ENCODE measurements around the gene C11orf65.

C11orf65 gene, protein sequence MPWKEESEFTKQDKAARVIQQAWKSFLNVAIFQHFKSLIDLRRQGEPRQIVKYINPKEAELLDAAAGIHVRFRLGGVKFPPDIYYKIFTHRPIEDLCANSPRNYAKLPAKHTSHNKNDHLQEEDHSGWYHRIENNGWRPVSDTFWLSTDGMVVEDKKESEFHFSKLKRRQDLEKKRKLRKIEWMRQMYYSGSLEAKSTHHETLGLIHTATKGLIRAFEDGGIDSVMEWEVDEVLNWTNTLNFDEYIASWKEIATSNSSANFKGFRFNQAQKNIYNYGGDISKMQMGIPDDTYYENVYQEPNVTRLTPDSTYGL

DNA sequence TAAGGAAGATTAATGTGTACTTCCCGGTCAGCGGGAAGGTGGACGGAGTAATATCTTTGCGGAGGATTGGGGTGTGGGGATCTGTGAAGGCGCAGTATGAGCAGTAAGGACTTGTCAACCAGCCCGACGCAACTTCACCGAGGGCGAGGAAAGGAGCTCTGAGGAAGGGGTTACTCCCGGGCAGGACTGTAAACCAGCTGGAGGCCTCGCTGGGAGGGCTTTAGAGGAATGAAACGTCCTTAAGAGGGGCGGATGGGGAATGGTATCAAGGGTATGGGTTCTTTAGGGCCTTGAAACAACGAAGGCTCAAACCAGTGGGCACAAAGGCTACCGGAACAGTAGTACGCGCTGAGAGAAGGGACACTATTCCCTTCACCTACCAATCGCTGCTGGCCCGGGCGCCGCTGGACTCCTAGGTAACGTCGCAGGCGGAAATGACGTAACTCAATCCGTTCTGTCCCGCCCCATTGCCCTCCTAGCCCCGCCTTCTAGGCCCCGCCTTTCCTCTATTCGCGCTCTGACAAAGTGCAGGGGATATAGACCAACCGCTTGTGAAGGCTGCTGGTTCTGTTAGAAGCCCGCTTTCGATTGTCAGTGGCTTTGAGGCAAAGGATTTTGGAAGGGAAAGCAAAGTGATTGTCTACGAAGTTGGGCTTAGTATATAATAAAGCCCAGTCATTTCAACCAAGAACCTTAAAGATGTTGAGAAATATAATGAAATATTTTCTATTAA lies at the start of gene C11orf65:
Gene C11orf65, minus strand, starts transcription at position 439 of the 733 bp plus-strand sequence. CDS start 5,970 bp downstream, outside the sequence.
- DNase-seq: peak; percentile 90 to 97

DNA sequence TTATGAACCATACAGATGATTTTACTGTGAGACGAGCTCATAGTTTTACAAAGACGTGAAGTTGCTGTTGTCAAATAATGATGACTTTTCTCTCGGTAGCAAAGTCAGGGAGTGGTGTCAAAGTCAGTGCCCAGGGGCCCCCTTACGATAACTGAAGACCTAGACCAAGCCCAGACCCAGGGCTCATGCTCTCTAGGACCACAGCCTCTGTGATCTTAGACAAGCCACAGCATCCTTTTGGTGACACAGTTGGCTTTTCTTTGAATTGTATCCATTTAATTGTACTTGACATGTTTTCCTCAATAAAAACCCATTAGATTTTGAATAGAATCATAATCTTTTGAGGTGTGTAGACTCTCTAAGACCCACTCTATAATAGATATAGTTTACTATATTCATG lies 48.8 kb upstream of the C11orf65 start:
- DNase-seq: no peak

DNA sequence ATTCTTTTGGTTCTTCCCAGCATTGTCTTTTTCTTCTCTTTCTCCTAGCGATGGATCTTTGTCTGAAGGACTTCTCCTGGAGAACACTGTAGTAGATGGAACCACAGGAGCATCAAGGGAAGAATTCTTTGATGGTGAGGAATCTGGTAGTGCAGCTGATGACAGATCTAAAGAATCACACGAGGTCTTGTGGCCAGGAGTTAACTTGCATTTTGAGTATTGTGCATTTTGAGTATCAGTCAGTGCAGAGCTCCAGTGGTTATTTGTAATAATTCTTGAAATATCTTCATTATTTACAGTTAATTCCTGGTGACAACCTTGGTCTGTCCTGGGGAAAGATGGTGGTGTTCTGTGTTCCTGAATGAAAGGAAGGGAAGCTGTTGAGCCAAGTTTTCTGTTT lies 45.4 kb upstream of the C11orf65 start:
- DNase-seq: no peak

DNA sequence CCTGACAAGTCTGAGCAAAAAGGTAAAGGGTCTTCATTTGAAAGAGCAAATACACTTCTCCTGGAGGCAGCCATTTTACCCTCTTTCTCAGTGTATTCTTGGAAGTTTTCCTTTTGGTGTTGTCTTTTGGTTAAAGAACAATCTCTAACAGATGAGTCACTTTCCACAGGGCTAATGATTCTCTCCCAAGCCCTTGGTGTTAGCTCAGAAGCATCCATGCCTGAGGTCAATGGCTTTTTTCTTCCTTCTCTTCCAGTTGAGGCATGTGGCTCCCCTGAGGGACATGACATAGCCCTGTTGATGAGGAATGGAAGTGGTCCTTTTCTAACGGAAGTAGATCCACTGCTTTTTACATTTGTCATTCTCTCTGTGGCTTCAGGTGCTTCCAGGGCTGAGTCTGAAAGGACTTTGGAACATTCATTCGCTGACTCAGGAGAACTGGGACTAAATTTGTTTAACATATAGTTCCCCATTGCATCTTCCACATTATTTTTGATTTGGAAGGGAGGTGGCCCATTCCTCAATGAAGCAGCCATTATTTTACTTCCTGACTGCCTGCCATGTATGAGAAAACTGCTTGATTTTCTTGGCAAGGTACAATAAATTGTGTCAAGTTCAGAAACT lies 44.6 kb upstream of the C11orf65 start:
- DNase-seq: no peak

DNA sequence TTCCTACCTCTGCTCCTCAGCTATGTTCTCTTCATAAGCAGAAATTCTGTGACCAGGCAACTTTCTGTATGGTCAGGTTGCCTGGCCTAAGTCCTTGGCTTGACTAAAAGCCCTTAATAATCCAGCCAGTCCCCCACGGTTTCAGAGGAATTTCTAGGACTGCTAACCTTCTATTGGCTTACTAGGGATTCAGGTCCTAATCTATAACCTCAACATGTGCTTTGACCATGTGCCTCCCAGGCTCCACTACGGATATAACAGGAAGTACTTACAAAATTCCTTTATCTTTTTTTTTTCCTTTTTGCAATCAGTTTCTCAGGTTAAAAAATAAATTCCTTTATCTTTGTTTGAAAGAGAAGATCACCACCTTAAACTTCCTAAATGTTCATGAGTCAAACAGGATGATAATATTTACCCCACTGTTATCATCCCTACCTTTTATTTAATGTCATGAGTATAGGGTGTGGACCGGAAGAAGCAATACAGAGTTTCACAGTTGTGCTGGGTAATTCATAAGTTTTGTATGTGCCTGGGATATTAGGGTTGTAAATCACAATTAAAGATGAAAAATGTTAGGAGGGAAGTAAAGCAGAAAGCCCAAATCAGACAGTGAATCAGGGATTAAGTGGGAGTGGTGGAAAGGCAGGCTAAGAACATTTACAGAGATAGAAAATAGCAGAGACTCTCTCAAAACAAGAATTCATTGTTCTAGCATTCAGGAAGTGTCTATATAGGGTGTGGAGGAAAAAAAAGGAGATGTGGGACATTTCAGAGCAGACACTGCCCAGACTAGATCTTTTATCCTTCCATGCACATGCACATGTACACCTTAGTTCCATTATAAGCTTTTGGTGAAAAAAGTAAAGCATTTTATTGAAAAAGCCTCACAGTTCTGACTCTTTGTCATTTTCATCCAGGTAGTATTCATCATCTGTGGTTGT lies 41.6 kb upstream of the C11orf65 start:
- DNase-seq: no peak

DNA sequence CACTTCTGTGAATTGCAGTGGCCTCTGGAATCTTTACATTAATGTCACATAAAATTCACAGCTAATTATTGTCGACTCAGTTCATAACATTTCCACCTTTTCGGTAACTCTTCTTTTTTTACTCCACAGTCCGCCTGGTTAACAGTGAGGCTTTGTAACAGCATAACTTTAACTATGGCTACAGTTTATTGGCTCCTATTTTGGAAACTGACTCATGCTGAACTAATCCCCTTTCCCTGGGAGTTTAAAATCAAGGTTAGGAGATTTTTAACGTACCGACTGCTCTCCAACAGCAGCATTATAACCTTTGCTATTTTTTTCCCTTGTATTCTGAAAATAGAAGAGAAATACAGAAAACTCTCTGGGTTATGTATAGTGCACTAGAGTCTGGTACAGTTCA lies 34.1 kb upstream of the C11orf65 start:
- DNase-seq: no peak

DNA sequence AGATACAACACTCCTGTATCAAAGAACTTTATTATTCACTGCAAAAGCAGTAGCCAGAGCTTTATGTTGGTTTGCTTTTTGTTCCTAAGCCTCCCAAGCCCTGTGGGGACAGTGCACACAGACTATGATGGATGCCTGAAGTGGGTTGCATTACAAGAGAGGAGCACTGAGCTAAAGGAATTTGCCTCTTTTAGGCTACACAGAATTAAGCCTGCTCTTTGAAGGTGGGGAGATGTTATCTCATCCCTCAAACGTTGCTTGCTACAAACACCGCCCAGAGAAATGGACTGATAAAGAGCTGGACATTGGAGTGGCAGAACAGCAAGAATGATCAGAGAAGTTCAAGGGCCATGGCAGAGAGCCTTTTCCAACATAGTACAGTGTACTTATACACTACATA lies 33.4 kb upstream of the C11orf65 start:
- no peak for DNase-seq

DNA sequence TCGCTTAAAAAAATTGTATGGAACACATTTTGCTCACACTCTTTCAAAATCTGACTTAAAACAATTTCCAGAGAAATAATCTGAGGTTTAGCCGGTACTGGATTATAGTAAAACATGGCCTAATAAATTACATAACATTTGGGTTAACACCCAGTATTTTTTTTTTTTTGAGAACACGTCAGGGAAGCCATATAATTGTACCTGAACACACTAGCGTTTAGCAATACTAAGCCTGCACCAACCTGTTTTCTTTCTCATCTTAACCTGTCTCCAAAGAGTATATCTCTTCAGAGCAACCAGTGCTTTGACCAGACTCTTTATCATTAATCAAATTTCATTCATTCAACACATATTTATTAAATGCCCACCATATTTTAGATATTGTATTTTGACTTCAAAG lies 32.8 kb upstream of the C11orf65 start:
- DNase-seq: no peak

DNA sequence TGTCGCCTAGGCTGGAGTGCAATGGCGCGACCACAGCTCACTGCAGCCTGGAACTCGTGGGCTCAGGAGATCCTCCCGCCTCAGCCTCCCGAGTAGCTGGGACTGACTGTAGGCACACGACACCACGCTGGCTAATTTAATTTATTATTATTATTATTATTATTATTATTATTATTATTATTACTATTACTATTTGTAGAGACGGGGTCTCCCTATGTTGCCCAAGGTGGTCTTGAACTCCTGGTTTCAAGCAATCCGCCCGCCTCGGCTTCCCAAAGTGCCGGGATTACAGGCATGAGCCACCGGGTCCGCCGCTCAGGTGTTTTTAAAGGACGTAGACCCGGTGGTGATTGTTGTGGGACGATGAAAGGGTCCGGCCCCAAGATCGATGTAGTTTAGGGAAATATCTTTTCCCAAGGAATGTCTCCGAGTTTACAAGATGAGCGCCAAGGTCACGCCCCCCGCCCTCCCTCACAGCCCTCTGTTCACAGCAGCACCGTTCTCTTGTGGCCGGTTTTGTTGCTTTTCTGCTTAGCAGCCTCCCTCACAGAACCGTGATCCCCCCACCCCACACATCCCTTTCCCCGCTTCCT lies 31.6 kb upstream of the C11orf65 start:
- no peak for DNase-seq

DNA sequence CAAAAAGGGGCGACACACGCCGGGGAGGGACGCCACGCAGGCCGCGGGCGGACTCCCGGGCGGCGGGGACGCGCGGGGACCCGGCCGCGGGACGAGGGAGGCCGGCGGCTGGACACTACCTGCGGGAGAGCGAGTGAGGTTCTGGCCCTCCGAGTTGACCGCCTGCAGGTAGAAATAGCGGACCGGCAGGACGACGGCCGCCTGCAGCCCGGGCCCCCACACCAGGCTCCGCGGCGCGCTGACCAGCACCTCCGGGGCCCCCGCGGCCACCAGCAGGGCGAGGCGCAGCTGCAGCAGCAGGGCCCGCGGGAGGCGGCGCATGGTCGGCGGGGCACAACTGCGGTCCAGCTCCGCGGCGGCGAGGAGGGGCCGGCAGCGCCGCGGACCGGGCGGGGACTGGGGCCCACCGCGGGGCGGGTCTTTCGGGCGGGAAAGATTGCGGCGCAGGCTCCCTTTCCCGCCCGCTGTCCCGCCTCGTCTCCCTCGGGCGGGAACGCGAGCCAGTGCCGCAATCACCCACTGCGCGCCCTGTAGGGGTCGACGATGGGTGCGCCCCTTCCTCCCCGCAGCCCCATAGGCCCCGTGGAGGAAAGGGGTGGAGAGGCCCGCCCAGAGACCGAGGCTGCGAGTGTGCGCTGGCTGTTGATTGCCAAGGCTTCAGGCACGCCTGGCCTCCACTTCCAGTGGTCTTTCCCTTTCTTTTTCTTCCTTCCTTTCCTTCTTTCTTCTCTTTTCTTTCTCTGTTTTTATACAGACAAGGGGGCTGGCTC lies 30.9 kb upstream of the C11orf65 start, which contains the start of gene POGLUT3:
Gene POGLUT3, minus strand, starts transcription at position 339 of the 770 bp plus-strand sequence. Its CDS starts 18 bp downstream, at position 321.
- DNase-seq: no peak

DNA sequence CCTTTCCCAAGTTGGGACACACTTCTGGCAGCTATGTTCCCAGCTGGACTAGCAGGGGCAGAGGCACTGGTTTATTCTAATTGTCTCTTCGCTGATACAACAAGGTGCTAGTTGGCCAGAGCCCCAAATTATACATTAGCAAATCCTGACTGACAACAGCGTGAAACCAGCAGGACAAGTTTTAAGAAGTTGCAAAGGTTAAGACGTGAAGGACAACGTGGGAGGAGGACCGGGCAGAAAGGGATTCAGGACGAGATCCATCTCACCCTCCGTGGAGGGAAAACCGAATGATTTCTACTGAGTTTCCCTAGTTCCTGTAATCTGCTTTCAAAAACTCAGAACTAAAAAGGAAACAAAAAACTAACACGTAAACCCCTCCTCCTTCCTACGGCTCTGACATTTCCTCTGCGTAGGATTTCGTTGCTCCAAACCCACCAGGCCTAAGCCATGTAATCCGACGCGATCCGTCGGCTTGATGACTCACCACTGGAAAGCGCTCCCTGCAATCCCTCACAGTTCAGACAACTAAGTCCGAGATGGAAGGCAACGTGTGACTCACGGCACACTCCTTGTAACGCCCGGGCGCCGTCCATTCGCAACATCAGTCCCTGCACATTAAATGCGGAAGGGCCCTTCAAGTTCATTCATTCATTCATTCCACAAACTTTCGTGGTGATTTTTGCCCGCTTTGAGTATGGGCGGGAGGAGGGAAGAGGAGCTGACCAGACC lies 30.2 kb upstream of the C11orf65 start:
- DNase-seq: peak in 1 of 2 experiments; percentile 16

DNA sequence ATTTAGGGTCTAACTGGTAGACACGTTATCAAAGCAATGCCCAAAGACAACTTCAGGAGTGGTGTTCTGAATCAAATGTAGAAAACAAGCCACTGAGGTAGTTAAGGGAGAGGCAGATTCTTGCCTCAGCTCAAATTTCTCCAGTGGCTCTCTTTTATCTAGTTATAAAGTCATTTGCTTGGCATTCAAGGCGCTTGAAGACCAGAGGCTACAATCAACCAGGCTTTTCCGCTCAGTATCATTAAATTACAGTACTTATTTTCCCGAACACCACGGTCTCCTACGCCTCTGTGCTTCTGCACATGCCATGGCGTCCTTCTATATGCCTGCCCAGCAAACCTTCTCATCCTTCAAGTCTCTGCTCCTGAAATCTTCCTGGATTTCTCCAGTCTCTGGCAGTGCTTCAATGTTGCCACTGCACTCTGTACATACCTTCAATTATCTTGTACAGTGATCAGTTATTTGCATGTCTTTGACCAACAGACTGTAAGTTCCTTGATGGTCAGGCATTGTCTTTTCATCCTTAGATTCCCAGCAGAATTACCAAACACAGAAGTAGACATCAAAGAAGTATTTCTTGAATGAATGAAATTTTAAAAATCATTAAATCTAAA lies 29.4 kb upstream of the C11orf65 start:
- no peak for DNase-seq

DNA sequence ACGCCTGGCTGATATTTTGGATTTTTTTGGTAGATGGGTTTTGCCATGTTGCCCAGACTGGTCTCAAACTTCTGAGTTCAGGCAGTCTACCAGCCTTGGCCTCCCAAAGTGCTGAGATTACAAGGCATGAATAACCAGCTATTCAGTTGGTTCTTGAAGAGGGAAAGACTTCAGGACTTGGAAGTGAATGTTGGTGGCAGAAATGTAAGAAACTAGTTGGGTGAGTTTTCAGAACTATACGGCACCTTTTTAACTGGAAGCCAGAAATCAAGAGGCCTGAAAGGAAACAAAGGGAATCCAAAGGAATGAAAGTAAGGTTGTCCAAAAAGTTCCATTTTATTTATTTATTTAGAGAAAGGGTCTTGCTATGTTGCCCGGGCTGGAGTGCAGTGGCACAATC lies 28.0 kb upstream of the C11orf65 start:
- DNase-seq: no peak

DNA sequence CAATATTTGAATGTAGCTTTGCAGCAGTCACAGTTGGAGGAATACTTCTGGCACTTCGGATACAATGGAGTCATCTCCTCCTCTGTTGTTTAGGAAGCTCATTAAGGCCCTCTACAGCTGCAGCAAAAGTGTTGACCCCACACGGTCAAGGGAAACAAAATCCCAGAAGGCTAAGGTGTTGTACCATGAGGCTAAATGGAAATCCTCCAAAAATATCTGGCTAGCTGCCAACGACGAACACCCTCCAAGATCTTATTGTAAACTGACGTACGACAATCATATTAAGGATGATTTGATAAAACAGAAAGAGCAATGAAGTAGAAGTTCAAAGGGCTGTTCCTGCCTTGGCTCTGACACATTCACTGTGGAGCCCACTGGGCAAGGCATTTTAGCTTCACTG lies 26.9 kb upstream of the C11orf65 start:
- DNase-seq: no peak

DNA sequence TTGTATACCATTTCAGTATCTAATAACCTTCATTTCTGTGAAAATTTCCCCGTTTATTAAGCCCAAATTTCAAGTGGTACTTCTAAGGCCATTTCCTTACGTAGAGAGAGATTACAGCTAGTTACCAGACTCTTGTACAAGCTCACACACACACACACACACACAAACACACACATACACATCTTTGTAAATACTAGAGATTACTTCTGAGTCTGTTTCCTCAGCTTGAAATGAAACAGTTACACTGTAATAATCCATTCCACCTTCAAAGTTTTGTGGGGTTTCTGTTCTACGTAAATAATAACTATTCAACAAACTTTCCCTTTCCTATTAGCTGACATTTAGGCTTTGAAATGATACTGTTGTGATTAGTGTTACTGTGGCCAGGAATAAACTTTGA lies 24.6 kb upstream of the C11orf65 start:
- DNase-seq: no peak

DNA sequence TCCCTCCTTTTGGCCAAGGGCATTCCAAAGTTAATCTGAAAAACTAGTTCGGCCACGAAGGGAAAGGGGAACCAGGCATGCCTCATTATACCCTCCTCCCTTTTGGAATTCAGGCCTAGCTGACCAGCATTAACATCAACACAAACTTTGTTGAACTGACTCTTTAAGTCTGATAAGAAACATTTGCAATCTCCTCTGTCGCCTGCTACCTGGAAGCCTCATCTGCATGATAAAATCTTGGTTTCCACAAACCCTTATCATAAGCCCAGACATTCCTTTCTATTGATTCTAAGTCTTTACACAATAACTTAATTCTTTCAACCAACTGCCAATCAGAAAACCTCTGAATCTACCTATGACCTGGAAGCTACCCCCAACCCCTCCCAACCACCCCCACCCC lies 19.5 kb upstream of the C11orf65 start:
- no peak for DNase-seq

DNA sequence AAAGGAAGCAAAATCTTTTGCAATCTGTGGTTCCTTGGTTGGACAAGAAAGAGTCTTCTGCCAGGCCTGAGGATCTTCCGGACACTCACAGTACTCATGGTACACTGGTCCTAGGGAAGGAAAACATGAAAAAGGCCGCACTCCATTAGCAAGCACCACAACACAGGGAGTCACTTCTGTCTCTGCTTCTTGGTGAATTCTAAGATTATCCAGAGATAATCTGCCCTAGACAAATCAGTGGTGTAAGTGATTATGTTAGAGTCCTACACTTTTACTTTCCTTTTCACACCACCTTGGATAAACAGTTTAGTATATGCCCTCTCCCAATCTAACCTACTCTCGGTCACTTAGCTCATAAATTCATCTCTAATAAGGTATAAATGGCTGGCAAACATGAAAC lies 19.0 kb upstream of the C11orf65 start:
- DNase-seq: no peak

DNA sequence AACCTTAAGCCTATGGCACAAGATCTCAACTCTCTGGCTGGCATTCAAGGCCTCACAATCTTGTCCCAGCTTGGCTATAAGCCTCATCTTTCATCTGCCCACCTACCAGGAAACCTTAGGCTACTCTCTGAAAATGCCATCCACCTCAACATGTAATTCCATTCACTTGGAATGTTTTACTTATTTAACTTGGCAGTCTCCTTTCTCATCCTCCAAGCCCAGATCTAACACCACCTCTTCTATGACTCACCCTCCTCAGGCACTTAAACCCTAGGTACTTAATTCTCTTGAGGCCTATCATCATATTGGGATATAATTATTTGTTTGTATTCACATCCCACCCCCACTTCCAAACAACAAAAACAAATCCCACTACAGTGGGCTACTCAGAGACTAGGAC lies 15.8 kb upstream of the C11orf65 start:
- DNase-seq: no peak

DNA sequence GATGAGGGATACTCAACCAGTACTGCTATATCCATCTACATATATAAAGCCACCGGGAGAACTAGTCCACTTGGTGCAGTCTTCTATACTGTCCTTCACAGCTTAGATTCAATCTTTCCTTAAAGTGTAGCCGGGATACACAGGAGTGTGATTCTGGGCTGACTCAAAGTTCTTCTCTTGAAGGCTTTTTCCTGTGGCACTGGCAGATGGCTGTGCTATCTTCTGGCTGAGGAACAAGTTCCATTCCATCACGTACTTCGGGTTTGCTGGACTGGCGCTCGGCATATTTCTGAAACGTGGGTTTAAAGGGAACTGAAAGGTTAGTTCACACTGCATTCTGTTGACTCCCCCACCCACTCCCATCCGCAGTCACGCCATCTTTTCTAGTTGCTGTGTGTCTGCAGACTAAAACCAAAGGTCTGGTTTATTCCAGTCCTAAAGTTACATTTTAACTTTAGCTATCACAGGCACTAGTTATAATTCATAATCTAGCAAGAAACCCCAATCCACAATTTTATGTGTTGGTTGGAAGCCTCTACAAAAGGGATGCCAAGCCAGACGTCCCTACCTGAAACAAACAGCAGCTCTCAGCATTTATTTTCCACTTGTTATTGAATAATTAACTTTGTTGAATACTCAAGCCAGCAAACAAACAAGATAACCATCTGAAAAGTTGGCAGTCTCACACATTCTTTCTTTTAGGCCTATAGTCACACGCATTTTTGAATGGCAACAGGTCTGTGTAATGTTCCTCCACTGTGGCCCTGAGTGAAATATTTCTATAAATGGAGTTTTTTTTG lies 7.5 kb upstream of the C11orf65 start:
- DNase-seq: no peak

All from cerebellar nuclear complex (tissue), 1 donor.